ENCODE data around the gene ADGRG3. TPM values are rescaled to one million over a fixed set of nuclear protein-coding genes. Genes with fewer than 3 reads are reported as not detected.
A peak's percentile ranks its signal among the peaks of the same experiment; 100 is the strongest.

ADGRG3 gene
- total RNA-seq, 1 donor from 2014 or later = not detected

- H3K4me3 Mint-ChIP-seq (ENCODE audit: unreplicated experiment) = no peak overlapping the region
- H3K27me3 Mint-ChIP-seq (ENCODE audit: unreplicated experiment) = peaks cover 13% of the 10 kb centered on the region
- H3K36me3 Mint-ChIP-seq (ENCODE audit: unreplicated experiment) = no peaks in the 10 kb centered on the region
- TF ChIP-seq CTCF (IDR thresholded peaks at IDR 0.05) = peak; percentile 55
- H3K9me3 Mint-ChIP-seq (ENCODE audit: unreplicated experiment) = no peaks in the 10 kb centered on the region
- no peak for DNase-seq (ENCODE audit: extremely low spot score, unreplicated experiment)
- no peak overlapping the region for H3K27ac Mint-ChIP-seq (ENCODE audit: unreplicated experiment)
- H3K4me1 Mint-ChIP-seq (ENCODE audit: unreplicated experiment) = no peaks in the 10 kb centered on the region
These were observed 52.1 kb downstream of the ADGRG3 start for GRCh38 chr16:57720142-57720575.

DNA sequence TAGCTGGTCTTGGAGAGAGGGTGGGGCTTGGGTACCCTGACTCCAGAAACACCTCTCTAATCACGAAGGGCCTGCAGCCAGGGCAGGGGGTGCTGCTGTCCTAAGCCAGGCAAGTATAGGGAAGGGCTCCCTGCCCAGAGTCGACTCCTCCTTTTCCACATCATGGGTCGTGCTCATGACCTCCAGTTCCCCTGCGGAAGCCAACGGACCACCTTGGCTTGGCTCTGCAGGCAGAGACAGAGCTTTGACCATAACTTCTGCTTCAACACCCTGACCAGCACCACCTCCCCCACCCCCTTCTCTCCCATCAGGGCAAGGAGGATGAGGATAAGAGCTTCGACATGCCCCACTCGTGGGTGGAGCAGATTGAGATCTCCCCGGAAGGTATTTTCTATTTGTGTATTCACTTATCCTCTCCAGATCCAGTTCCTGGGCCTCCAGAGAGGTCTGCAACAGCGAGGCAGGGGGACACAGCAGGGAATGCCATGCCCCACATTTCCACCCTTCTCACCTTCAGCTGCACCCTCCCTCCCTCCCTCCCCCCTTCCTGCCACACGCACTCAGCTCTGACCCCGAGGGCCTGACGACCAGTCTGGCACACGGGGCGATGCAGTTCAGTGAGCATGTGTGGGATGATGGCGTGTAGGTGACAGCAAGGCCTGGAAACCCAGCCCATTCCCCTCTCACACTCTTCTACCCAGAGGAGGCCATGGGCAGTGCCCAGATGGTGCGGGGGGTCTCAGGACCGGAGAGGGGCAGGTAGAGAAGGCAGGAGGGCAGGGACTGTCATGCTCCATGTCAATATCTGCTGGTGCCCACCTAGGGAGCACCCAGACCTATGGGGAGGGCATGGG lies 53.5 kb downstream of the ADGRG3 start:
- no peak for TF ChIP-seq CTCF (IDR thresholded peaks at IDR 0.05)
- Mint-ChIP-seq H3K27ac (ENCODE audit: unreplicated experiment) (no peak overlapping the region), H3K27me3 (ENCODE audit: unreplicated experiment) (peaks cover 3% of the 10 kb centered on the region)

GRCh38 chr16:57722210-57722499 lies 54.0 kb downstream of the ADGRG3 start:
- DNase-seq (ENCODE audit: extremely low spot score, unreplicated experiment) = no peak
- no peaks in the 10 kb centered on the region for H3K4me1 Mint-ChIP-seq (ENCODE audit: unreplicated experiment)
- TF ChIP-seq CTCF (IDR thresholded peaks at IDR 0.05) = no peak
- no peak overlapping the region for H3K27ac Mint-ChIP-seq (ENCODE audit: unreplicated experiment)
- no peaks in the 10 kb centered on the region for H3K36me3 Mint-ChIP-seq (ENCODE audit: unreplicated experiment)
- no peaks in the 10 kb centered on the region for H3K9me3 Mint-ChIP-seq (ENCODE audit: unreplicated experiment)
- H3K4me3 Mint-ChIP-seq (ENCODE audit: unreplicated experiment) = no peak overlapping the region
- H3K27me3 Mint-ChIP-seq (ENCODE audit: unreplicated experiment) = no peaks in the 10 kb centered on the region

More for the DNA sequence above, 53.5 kb downstream of the ADGRG3 start:
- Mint-ChIP-seq H3K9me3 (ENCODE audit: unreplicated experiment) (no peaks in the 10 kb centered on the region), H3K36me3 (ENCODE audit: unreplicated experiment) (no peaks in the 10 kb centered on the region), H3K4me3 (ENCODE audit: unreplicated experiment) (no peak overlapping the region), H3K4me1 (ENCODE audit: unreplicated experiment) (no peaks in the 10 kb centered on the region)
- no peak for DNase-seq (ENCODE audit: extremely low spot score, unreplicated experiment)

DNA sequence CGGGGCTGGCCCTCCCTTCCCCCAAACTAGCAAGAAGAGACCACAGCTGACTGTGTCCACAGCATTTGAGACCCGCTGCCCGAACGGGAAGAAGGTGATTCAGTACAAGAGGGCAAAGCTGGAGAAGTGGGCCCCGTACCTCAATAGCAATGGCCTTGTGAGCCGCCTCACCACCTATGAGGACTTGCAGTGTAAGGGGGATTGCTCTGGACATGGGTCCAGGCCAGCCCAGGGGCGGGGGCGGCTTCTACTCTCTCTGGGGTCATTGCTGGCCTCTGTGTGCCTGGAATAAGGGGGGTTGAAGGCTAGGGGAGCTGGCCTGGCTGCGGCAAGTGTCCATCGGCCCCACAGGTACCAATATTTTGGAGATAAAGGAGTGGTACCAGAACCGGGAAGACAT lies 54.5 kb downstream of the ADGRG3 start:
- no peaks in the 10 kb centered on the region for H3K9me3 Mint-ChIP-seq (ENCODE audit: unreplicated experiment)
- no peak overlapping the region for H3K4me3 Mint-ChIP-seq (ENCODE audit: unreplicated experiment)
- H3K36me3 Mint-ChIP-seq (ENCODE audit: unreplicated experiment) = no peaks in the 10 kb centered on the region
- no peak overlapping the region for H3K27ac Mint-ChIP-seq (ENCODE audit: unreplicated experiment)
- H3K4me1 Mint-ChIP-seq (ENCODE audit: unreplicated experiment) = no peaks in the 10 kb centered on the region
- no peak for TF ChIP-seq CTCF (IDR thresholded peaks at IDR 0.05)
- H3K27me3 Mint-ChIP-seq (ENCODE audit: unreplicated experiment) = no peaks in the 10 kb centered on the region
- DNase-seq (ENCODE audit: extremely low spot score, unreplicated experiment) = no peak

- no peaks in the 10 kb centered on the region for H3K27me3 Mint-ChIP-seq (ENCODE audit: unreplicated experiment)
- no peak for DNase-seq (ENCODE audit: extremely low spot score, unreplicated experiment)
- no peaks in the 10 kb centered on the region for H3K4me1 Mint-ChIP-seq (ENCODE audit: unreplicated experiment)
- H3K4me3 Mint-ChIP-seq (ENCODE audit: unreplicated experiment) = no peak overlapping the region
- H3K36me3 Mint-ChIP-seq (ENCODE audit: unreplicated experiment) = no peaks in the 10 kb centered on the region
- H3K27ac Mint-ChIP-seq (ENCODE audit: unreplicated experiment) = no peak overlapping the region
- no peaks in the 10 kb centered on the region for H3K9me3 Mint-ChIP-seq (ENCODE audit: unreplicated experiment)
- peak; percentile 43 for TF ChIP-seq CTCF (IDR thresholded peaks at IDR 0.05)
These were observed 55.1 kb downstream of the ADGRG3 start for GRCh38 chr16:57723170-57723569.

All from osteocyte (in vitro differentiated cells).